HCT116 (cell line): ENCODE results near the gene ZC2HC1C. TPM values are rescaled to one million over a fixed set of nuclear protein-coding genes. Genes with fewer than 3 reads are reported as not detected.

ENCODE experiments used
- ATAC-seq: fragments of 200-7000 bp; cut with Tn5 transposase; 2 replicates; pipeline ENCODE4 v1.9.1; 2020; ENCODE audit warnings: mild to moderate bottlenecking, moderate library complexity
- BruUV-seq: library from RNA; stranded (reverse); fragments of 400-500 nt; replicated peaks from 2 replicates; lab custom pipeline; 2021; lab: Mats Ljungman, UMichigan
- CTCF ChIA-PET: fragments of 300-600 bp; sonication (Branson Sonifier 250); formaldehyde crosslinking; loops from one replicate; lab custom pipeline; 2021; ENCODE audit warnings: antibody characterized with exemption; lab: Charles Lee
- POLR2A ChIA-PET: fragments of 300-600, 350-600 bp; sonication (Branson Sonifier 250); formaldehyde crosslinking; loops from one replicate; lab custom pipeline; 2021; ENCODE audit warnings: antibody characterized with exemption; lab: Charles Lee
- RAD21 ChIA-PET, 2 experiments: fragments of 300-600 bp; sonication (Branson Sonifier 250); formaldehyde crosslinking; loops; one replicate each; lab custom pipeline; 2023; ENCODE audit warnings: low total read pairs in 2 of 2; ENCODE audit not compliant: uncharacterized antibody in 2 of 2, unreplicated experiment in 2 of 2, low non-redundant PET in 1 of 2; lab: Charles Lee
- DNase-seq: peaks from one replicate; pipeline ENCODE4 v3.0.0-alpha.2; 2010; ENCODE audit warnings: low read depth, low spot score
- H2AFZ ChIP-seq: fragments of 200-600 bp; shearing (Covaris generic), sonication (generic); 2 replicates; pipeline ENCODE4 v1.6.1; 2017; ENCODE audit warnings: low read depth, mixed run types, mixed read lengths, antibody characterized with exemption, low read length; ENCODE audit not compliant: poor library complexity, severe bottlenecking
- H3K27ac ChIP-seq: 2 replicates; pipeline ENCODE4 v1.5.1; 2012; ENCODE audit warnings: low read depth, low read length
- H3K27me3 ChIP-seq: fragments of 200-600 bp; sonication (generic); 2 replicates; pipeline ENCODE4 v1.6.1; 2016; ENCODE audit warnings: mixed run types, low read length, mixed read lengths; ENCODE audit not compliant: insufficient read depth
- H3K36me3 ChIP-seq, 2 experiments: fragments of 200-500 bp in 1 of 2; fragments of 200-600 bp in 1 of 2; sonication (Bioruptor generic) in 1 of 2; sonication (generic) in 1 of 2; 2 replicates each; pipeline versions ENCODE4 v1.5.1 to v1.6.1; 2014 to 2016; ENCODE audit warnings: low read length in 2 of 2, inconsistent platforms in 1 of 2, mixed read lengths in 1 of 2, mixed run types in 1 of 2; ENCODE audit not compliant: insufficient read depth in 2 of 2, control insufficient read depth in 1 of 2
- H3K4me1 ChIP-seq, 2 experiments: fragments of 200-600 bp in 1 of 2; sonication (generic) in 1 of 2; 2 replicates each; pipeline versions ENCODE4 v1.5.1 to v1.6.1; 2012 to 2017; ENCODE audit warnings: low read length in 2 of 2, inconsistent platforms in 1 of 2, mild to moderate bottlenecking in 1 of 2, mixed read lengths in 1 of 2, mixed run types in 1 of 2, moderate library complexity in 1 of 2; ENCODE audit not compliant: insufficient read depth in 2 of 2, control insufficient read depth in 1 of 2
- H3K4me2 ChIP-seq: fragments of 200-600 bp; sonication (generic); 2 replicates; pipeline ENCODE4 v1.6.1; 2017; ENCODE audit warnings: mixed run types, low read length, mixed read lengths
- H3K4me3 ChIP-seq, 2 experiments: fragments of 200-600 bp in 1 of 2; sonication (generic) in 1 of 2; replicated peaks in 1 of 2; 2 replicates each; pipeline ENCODE4 v1.5.1; 2011 to 2016; ENCODE audit warnings: low read length in 2 of 2, control low read depth in 1 of 2, low read depth in 1 of 2, mild to moderate bottlenecking in 1 of 2, mixed read lengths in 1 of 2, mixed run types in 1 of 2
- H3K79me2 ChIP-seq: fragments of 200-600 bp; sonication (generic); 2 replicates; pipeline ENCODE4 v1.6.1; 2017; ENCODE audit warnings: mild to moderate bottlenecking, mixed run types, low read length, moderate library complexity, mixed read lengths; ENCODE audit not compliant: insufficient read depth
- H3K9ac ChIP-seq: fragments of 200-600 bp; sonication (generic); 2 replicates; pipeline ENCODE4 v1.6.1; 2016; ENCODE audit warnings: low read length, mixed read lengths
- H3K9me2 ChIP-seq: fragments of 200-600 bp; sonication (generic), shearing (Covaris generic); 2 replicates; pipeline ENCODE4 v1.6.1; 2017; ENCODE audit warnings: mixed run types, mild to moderate bottlenecking, moderate library complexity; ENCODE audit not compliant: insufficient read depth
- H3K9me3 ChIP-seq, 2 experiments: fragments of 200-500 bp in 1 of 2; fragments of 200-600 bp in 1 of 2; sonication (Bioruptor generic) in 1 of 2; sonication (generic) in 1 of 2; 2 replicates each; pipeline ENCODE4 v1.6.1; 2014 to 2017; ENCODE audit warnings: low read length in 2 of 2, mixed read lengths in 2 of 2, inconsistent platforms in 1 of 2, low read depth in 1 of 2, mild to moderate bottlenecking in 1 of 2, mixed run types in 1 of 2, moderate library complexity in 1 of 2; ENCODE audit not compliant: control insufficient read depth in 1 of 2, insufficient read depth in 1 of 2
- H4K20me1 ChIP-seq: fragments of 200-600 bp; sonication (generic), shearing (Covaris generic); 2 replicates; pipeline ENCODE4 v1.6.1; 2017; ENCODE audit warnings: mixed run types, mild to moderate bottlenecking, moderate library complexity; ENCODE audit not compliant: insufficient read depth
- CTCF ChIP-seq, 3 experiments: fragments of 200-600 bp in 1 of 3; sonication (generic) in 1 of 3; IDR thresholded peaks in 2 of 3; conservative IDR thresholded peaks in 1 of 3; 2 replicates each; pipeline ENCODE4 v1.5.1; 2012 to 2017; ENCODE audit warnings: low read depth in 2 of 3, low read length in 2 of 3, antibody characterized with exemption in 1 of 3, borderline replicate concordance in 1 of 3, control low read depth in 1 of 3, mild to moderate bottlenecking in 1 of 3, mixed read lengths in 1 of 3, mixed run types in 1 of 3, moderate library complexity in 1 of 3; ENCODE audit not compliant: insufficient read depth in 1 of 3
- ELF1 ChIP-seq: IDR thresholded peaks from 2 replicates; pipeline ENCODE4 v1.6.1; 2012; ENCODE audit warnings: low read depth, borderline replicate concordance
- MAX ChIP-seq: IDR thresholded peaks from 2 replicates; pipeline ENCODE4 v1.6.1; 2012
- REST ChIP-seq: IDR thresholded peaks from 2 replicates; pipeline ENCODE4 v1.6.1; 2012; ENCODE audit warnings: low read depth
- YY1 ChIP-seq: IDR thresholded peaks from 2 replicates; pipeline ENCODE4 v1.6.1; 2011; ENCODE audit warnings: low read length, low read depth, moderate library complexity, mild to moderate bottlenecking; ENCODE audit not compliant: insufficient replicate concordance; ENCODE audit errors: extremely low read depth
- intact Hi-C: fragments of 100-400 bp; cut with micrococcal nuclease; formaldehyde crosslinking; loops from 2 replicates; pipeline ENCODE4 v1.10.0; 2022
- total RNA-seq: library from RNA; stranded (reverse); gene quantifications from one replicate; pipeline ENCODE4 v1.2.1, GENCODE V29; 2021; ENCODE audit not compliant: unreplicated experiment

ZC2HC1C gene
- total RNA-seq, 1 experiment from 2014 or later = 0.98 TPM

GRCh38 chr14:75046899-75047298, 22.5 kb upstream of the ZC2HC1C start:
- no peaks in the 10 kb centered on the region for H3K9me3 ChIP-seq
- no peak overlapping the region for H3K9ac ChIP-seq
- H3K27ac ChIP-seq = no peak overlapping the region
- no TSS peak for BruUV-seq
- RAD21 ChIA-PET = no interaction called here
- no peaks in the 10 kb centered on the region for H3K9me2 ChIP-seq
- CTCF ChIA-PET = no interaction called here
- peaks cover 0 to 7% of the 10 kb centered on the region in 2 experiments; a peak in 2 of 4 replicates for H3K36me3 ChIP-seq
- POLR2A ChIA-PET = no interaction called here
- peaks cover under 1 to 23% of the 10 kb centered on the region in 2 experiments; a peak in 3 of 4 replicates for H3K4me1 ChIP-seq
- ATAC-seq = no peak
- TF ChIP-seq YY1 = no peak
- TF ChIP-seq REST = no peak
- no peak for TF ChIP-seq MAX
- TF ChIP-seq CTCF (IDR thresholded peaks at IDR 0.05 in 2 of 3, conservative IDR thresholded peaks at IDR 0.05 in 1 of 3; ENCODE audit: borderline replicate concordance in 1 of 3, insufficient read depth in 1 of 3, low read depth in 2 of 3, low read length in 2 of 3) = no peak
- TF ChIP-seq ELF1 = no peak
- no peak overlapping the region for H3K4me2 ChIP-seq
- intact Hi-C loops = no loop called here
- no peak overlapping the region for H2AFZ ChIP-seq
- no peak for DNase-seq
- H3K27me3 ChIP-seq = no peaks in the 10 kb centered on the region
- H4K20me1 ChIP-seq = no peaks in the 10 kb centered on the region
- H3K4me3 ChIP-seq = no peak overlapping the region
- peaks cover 14% of the 10 kb centered on the region for H3K79me2 ChIP-seq
